ENCODE results near the gene ITPR1.
"Not testable (repeated sequence)": the region's sequence is repeated elsewhere in the genome, so short reads cannot be mapped to it uniquely, and the experiment has no call there.

Gene ITPR1

GRCh38 chr3:4595710-4596113, 102.6 kb downstream of the ITPR1 start:
- Histone ChIP-seq H2BK120ac (ENCODE audit: low read depth, low read length) (no peak overlapping the region), H3K23ac (ENCODE audit: low read length in 2 of 2) (no peak overlapping the region), H3K14ac (ENCODE audit: low read length in 2 of 2) (no peak overlapping the region), H2BK12ac (ENCODE audit: low read length in 2 of 2) (no peak overlapping the region), H3K27ac (ENCODE audit: low read length, poor library complexity, severe bottlenecking) (no peak overlapping the region), H4K8ac (ENCODE audit: low read length) (no peak overlapping the region), H3K9me3 (ENCODE audit: control insufficient read depth, low read length) (no peaks in the 10 kb centered on the region), H3K9ac (ENCODE audit: low read length) (no peak overlapping the region), H2AFZ (ENCODE audit: low read depth, low read length) (no peak overlapping the region), H3K79me1 (replicated peaks; ENCODE audit: low read length, poor library complexity, severe bottlenecking) (no peaks in the 10 kb centered on the region), H3K27me3 (ENCODE audit: control insufficient read depth in 1 of 2, insufficient read depth in 1 of 2, low read length in 2 of 2) (peaks cover 0 to 4% of the 10 kb centered on the region in 2 experiments), H3K36me3 (ENCODE audit: control insufficient read depth in 1 of 2, insufficient read depth in 2 of 2, low read depth in 1 of 2, low read length in 2 of 2) (no peaks in the 10 kb centered on the region), H3K18ac (ENCODE audit: low read depth in 1 of 2, low read length in 2 of 2) (no peak overlapping the region), H3K4ac (ENCODE audit: low read depth in 1 of 2, low read length in 2 of 2) (no peak overlapping the region), H2BK15ac (ENCODE audit: low read depth, poor library complexity, severe bottlenecking) (no peak overlapping the region), H3K4me1 (ENCODE audit: control insufficient read depth, insufficient read depth, low read depth, low read length) (no peaks in the 10 kb centered on the region), H2AK5ac (ENCODE audit: low read length, severe bottlenecking) (no peak overlapping the region), H2BK5ac (ENCODE audit: low read depth, low read length, poor library complexity, severe bottlenecking) (no peak overlapping the region), H3K4me3 (ENCODE audit: insufficient read depth in 1 of 2, low read depth in 1 of 2, low read length in 2 of 2) (no peak overlapping the region), H4K91ac (ENCODE audit: low read length) (no peak overlapping the region), H3K4me2 (ENCODE audit: low read length, poor library complexity, severe bottlenecking) (no peak overlapping the region)
- DNase-seq, result no peak
- 79% methylated on average over 6 of the region's 6 CpGs for WGBS

GRCh38 chr3:4596612-4597011, 103.5 kb downstream of the ITPR1 start:
- no peaks in the 10 kb centered on the region for H3K36me3 ChIP-seq (ENCODE audit: control insufficient read depth in 1 of 2, insufficient read depth in 2 of 2, low read depth in 1 of 2, low read length in 2 of 2)
- no peak overlapping the region for H3K4ac ChIP-seq (ENCODE audit: low read depth in 1 of 2, low read length in 2 of 2)
- DNase-seq, result no peak
- H2BK120ac ChIP-seq (ENCODE audit: low read depth, low read length), result no peak overlapping the region
- no peak overlapping the region for H2AK5ac ChIP-seq (ENCODE audit: low read length, severe bottlenecking)
- no peak overlapping the region for H4K91ac ChIP-seq (ENCODE audit: low read length)
- H3K14ac ChIP-seq (ENCODE audit: low read length in 2 of 2), result no peak overlapping the region
- no peaks in the 10 kb centered on the region for H3K9me3 ChIP-seq (ENCODE audit: control insufficient read depth, low read length)
- H3K23ac ChIP-seq (ENCODE audit: low read length in 2 of 2), result no peak overlapping the region
- no peak overlapping the region for H2BK12ac ChIP-seq (ENCODE audit: low read length in 2 of 2)
- H3K4me3 ChIP-seq (ENCODE audit: insufficient read depth in 1 of 2, low read depth in 1 of 2, low read length in 2 of 2), result no peak overlapping the region
- peaks cover 0 to 4% of the 10 kb centered on the region in 2 experiments for H3K27me3 ChIP-seq (ENCODE audit: control insufficient read depth in 1 of 2, insufficient read depth in 1 of 2, low read length in 2 of 2)
- no peak overlapping the region for H2AFZ ChIP-seq (ENCODE audit: low read depth, low read length)
- H3K79me1 ChIP-seq (replicated peaks; ENCODE audit: low read length, poor library complexity, severe bottlenecking), result no peaks in the 10 kb centered on the region
- no peak overlapping the region for H2BK5ac ChIP-seq (ENCODE audit: low read depth, low read length, poor library complexity, severe bottlenecking)
- no peak overlapping the region for H4K8ac ChIP-seq (ENCODE audit: low read length)
- no peak overlapping the region for H3K4me2 ChIP-seq (ENCODE audit: low read length, poor library complexity, severe bottlenecking)
- no peak overlapping the region for H3K27ac ChIP-seq (ENCODE audit: low read length, poor library complexity, severe bottlenecking)
- H3K9ac ChIP-seq (ENCODE audit: low read length), result no peak overlapping the region
- H2BK15ac ChIP-seq (ENCODE audit: low read depth, poor library complexity, severe bottlenecking), result no peak overlapping the region
- no peaks in the 10 kb centered on the region for H3K4me1 ChIP-seq (ENCODE audit: control insufficient read depth, insufficient read depth, low read depth, low read length)
- 73% methylated on average over 1 of the region's 3 CpGs for WGBS
- no peak overlapping the region for H3K18ac ChIP-seq (ENCODE audit: low read depth in 1 of 2, low read length in 2 of 2)

GRCh38 chr3:4597208-4597985, 104.2 kb downstream of the ITPR1 start:
- Histone ChIP-seq H2BK120ac (ENCODE audit: low read depth, low read length) (no peak overlapping the region), H3K27ac (ENCODE audit: low read length, poor library complexity, severe bottlenecking) (no peak overlapping the region), H3K4me2 (ENCODE audit: low read length, poor library complexity, severe bottlenecking) (no peak overlapping the region), H3K4ac (ENCODE audit: low read depth in 1 of 2, low read length in 2 of 2) (no peak overlapping the region), H3K23ac (ENCODE audit: low read length in 2 of 2) (no peak overlapping the region), H3K36me3 (ENCODE audit: control insufficient read depth in 1 of 2, insufficient read depth in 2 of 2, low read depth in 1 of 2, low read length in 2 of 2) (no peaks in the 10 kb centered on the region), H2AK5ac (ENCODE audit: low read length, severe bottlenecking) (no peak overlapping the region), H2AFZ (ENCODE audit: low read depth, low read length) (no peak overlapping the region), H2BK15ac (ENCODE audit: low read depth, poor library complexity, severe bottlenecking) (no peak overlapping the region), H3K9me3 (ENCODE audit: control insufficient read depth, low read length) (no peaks in the 10 kb centered on the region), H4K8ac (ENCODE audit: low read length) (no peak overlapping the region), H3K9ac (ENCODE audit: low read length) (no peak overlapping the region), H3K4me3 (ENCODE audit: insufficient read depth in 1 of 2, low read depth in 1 of 2, low read length in 2 of 2) (no peak overlapping the region), H3K79me1 (replicated peaks; ENCODE audit: low read length, poor library complexity, severe bottlenecking) (no peaks in the 10 kb centered on the region), H3K4me1 (ENCODE audit: control insufficient read depth, insufficient read depth, low read depth, low read length) (no peaks in the 10 kb centered on the region), H2BK12ac (ENCODE audit: low read length in 2 of 2) (no peak overlapping the region), H2BK5ac (ENCODE audit: low read depth, low read length, poor library complexity, severe bottlenecking) (no peak overlapping the region), H4K91ac (ENCODE audit: low read length) (no peak overlapping the region), H3K14ac (ENCODE audit: low read length in 2 of 2) (no peak overlapping the region), H3K18ac (ENCODE audit: low read depth in 1 of 2, low read length in 2 of 2) (no peak overlapping the region), H3K27me3 (ENCODE audit: control insufficient read depth in 1 of 2, insufficient read depth in 1 of 2, low read length in 2 of 2) (peaks cover 0 to 4% of the 10 kb centered on the region in 2 experiments)
- WGBS, result 64% methylated on average over 6 of the region's 6 CpGs
- no peak for DNase-seq

- H3K4ac ChIP-seq (ENCODE audit: low read depth in 1 of 2, low read length in 2 of 2); H3K18ac ChIP-seq (ENCODE audit: low read depth in 1 of 2, low read length in 2 of 2); H2BK12ac ChIP-seq (ENCODE audit: low read length in 2 of 2); H4K8ac ChIP-seq (ENCODE audit: low read length); H3K14ac ChIP-seq (ENCODE audit: low read length in 2 of 2); H3K9ac ChIP-seq (ENCODE audit: low read length); H3K4me2 ChIP-seq (ENCODE audit: low read length, poor library complexity, severe bottlenecking); H2BK5ac ChIP-seq (ENCODE audit: low read depth, low read length, poor library complexity, severe bottlenecking); H4K91ac ChIP-seq (ENCODE audit: low read length); H3K27me3 ChIP-seq (ENCODE audit: control insufficient read depth in 1 of 2, insufficient read depth in 1 of 2, low read length in 2 of 2); H2AFZ ChIP-seq (ENCODE audit: low read depth, low read length); H3K79me1 ChIP-seq (replicated peaks; ENCODE audit: low read length, poor library complexity, severe bottlenecking); H3K23ac ChIP-seq (ENCODE audit: low read length in 2 of 2); H3K4me3 ChIP-seq (ENCODE audit: insufficient read depth in 1 of 2, low read depth in 1 of 2, low read length in 2 of 2); H2BK15ac ChIP-seq (ENCODE audit: low read depth, poor library complexity, severe bottlenecking); DNase-seq; H3K36me3 ChIP-seq (ENCODE audit: control insufficient read depth in 1 of 2, insufficient read depth in 2 of 2, low read depth in 1 of 2, low read length in 2 of 2); H3K27ac ChIP-seq (ENCODE audit: low read length, poor library complexity, severe bottlenecking); H2BK120ac ChIP-seq (ENCODE audit: low read depth, low read length); H3K4me1 ChIP-seq (ENCODE audit: control insufficient read depth, insufficient read depth, low read depth, low read length); H3K9me3 ChIP-seq (ENCODE audit: control insufficient read depth, low read length); H2AK5ac ChIP-seq (ENCODE audit: low read length, severe bottlenecking): not testable (repeated sequence)
- 96% methylated on average over 5 of the region's 5 CpGs for WGBS
These were observed 105.1 kb downstream of the ITPR1 start for GRCh38 chr3:4598232-4598631.

All from mesenchymal stem cell (in vitro differentiated cells and primary cell).